GM12878 (cell line): ENCODE results near the gene ANKRD33B. TPM values are rescaled to one million over a fixed set of nuclear protein-coding genes. Genes with fewer than 3 reads are reported as not detected.

ENCODE experiments used
- ATAC-seq: fragments of 200-7000 bp; cut with Tn5 transposase; 3 replicates; pipeline ENCODE4 v1.9.1; 2020; ENCODE audit warnings: mild to moderate bottlenecking, moderate library complexity
- BruUV-seq: library from RNA; stranded (reverse); fragments of 400-500 nt; replicated peaks from 2 replicates; lab custom pipeline; 2021; lab: Mats Ljungman, UMichigan
- CTCF ChIA-PET: fragments of 300-600 bp; sonication (Branson Sonifier 250); formaldehyde crosslinking; extraction: SDS; loops from one replicate; lab custom pipeline; 2021; ENCODE audit warnings: inconsistent platforms; lab: Yijun Ruan, JAX
- POLR2A ChIA-PET: fragments of 350-600 bp; formaldehyde crosslinking; extraction: SDS; loops from one replicate; lab custom pipeline; 2021; ENCODE audit warnings: inconsistent platforms; lab: Charles Lee
- RAD21 ChIA-PET: fragments of 300-600 bp; sonication (Branson Sonifier 250); formaldehyde crosslinking; loops from one replicate; lab custom pipeline; 2023; ENCODE audit warnings: antibody characterized with exemption; ENCODE audit not compliant: unreplicated experiment; lab: Charles Lee
- SMC1A ChIA-PET: fragments of 300-600 bp; sonication (Branson Sonifier 250); formaldehyde crosslinking; loops from one replicate; lab custom pipeline; 2023; ENCODE audit not compliant: unreplicated experiment, uncharacterized antibody; lab: Charles Lee
- DNase-seq: peaks from one replicate; pipeline ENCODE4 v3.0.0-alpha.2; 2011; ENCODE audit warnings: low read depth, low spot score
- FAIRE-seq: peaks from 3 replicates; lab custom pipeline; 2011; peaks lifted over from hg19 to GRCh38; lab: Jason Lieb, UNC
- H2AFZ ChIP-seq: 2 replicates; pipeline ENCODE4 v1.6.0; 2011; ENCODE audit warnings: low read depth, low read length, control low read depth; ENCODE audit not compliant: control insufficient read depth
- H3K27ac ChIP-seq: 2 replicates; pipeline ENCODE4 v1.5.1; 2011; ENCODE audit warnings: control low read depth; ENCODE audit not compliant: control insufficient read depth, insufficient read depth
- H3K27me3 ChIP-seq, 2 experiments: replicated peaks in 1 of 2; 2 replicates each; pipeline versions ENCODE4 v1.6.0 to v1.6.1; 2011; ENCODE audit warnings: low read length in 1 of 2; ENCODE audit not compliant: control insufficient read depth in 2 of 2, insufficient read depth in 2 of 2
- H3K36me3 ChIP-seq, 2 experiments: 2 replicates each; pipeline ENCODE4 v1.5.1; 2011; ENCODE audit warnings: low read length in 1 of 2; ENCODE audit not compliant: control insufficient read depth in 2 of 2, insufficient read depth in 2 of 2
- H3K4me1 ChIP-seq: 2 replicates; pipeline ENCODE4 v1.6.1; 2011; ENCODE audit warnings: mild to moderate bottlenecking, low read length, moderate library complexity, mixed read lengths; ENCODE audit not compliant: control insufficient read depth, insufficient read depth
- H3K4me2 ChIP-seq: 2 replicates; pipeline ENCODE4 v1.6.0; 2011; ENCODE audit warnings: control low read depth; ENCODE audit not compliant: control insufficient read depth, insufficient read depth
- H3K4me3 ChIP-seq: fragments of 200-600 bp; sonication (generic); 2 replicates; pipeline ENCODE4 v1.5.1; 2016
- H3K79me2 ChIP-seq: 2 replicates; pipeline ENCODE4 v1.6.0; 2011; ENCODE audit warnings: low read length; ENCODE audit not compliant: control insufficient read depth, insufficient read depth
- H3K9ac ChIP-seq: 2 replicates; pipeline ENCODE4 v1.8.0; 2011; ENCODE audit warnings: low read length, control low read depth, mixed read lengths; ENCODE audit not compliant: control insufficient read depth, insufficient read depth
- H3K9me3 ChIP-seq: replicated peaks from 3 replicates; pipeline ENCODE4 v1.5.1; 2011; ENCODE audit warnings: mild to moderate bottlenecking, low read length; ENCODE audit not compliant: control insufficient read depth, insufficient read depth
- H4K20me1 ChIP-seq: 2 replicates; pipeline ENCODE4 v1.6.0; 2011; ENCODE audit not compliant: control insufficient read depth, insufficient read depth
- ATF7 ChIP-seq: fragments of 450-650 bp; IDR thresholded peaks from 2 replicates; pipeline ENCODE4 v1.6.1; 2016; ENCODE audit warnings: low read depth, mild to moderate bottlenecking
- CHD1 ChIP-seq: IDR thresholded peaks from 2 replicates; pipeline ENCODE4 v1.6.1; 2012; ENCODE audit warnings: low read depth, low read length, improper control_type of control experiment
- GABPA ChIP-seq: IDR thresholded peaks from 2 replicates; pipeline ENCODE4 v1.6.1; 2014; ENCODE audit warnings: antibody characterized with exemption, low read depth, mild to moderate bottlenecking, inconsistent platforms
- HCFC1 ChIP-seq: fragments of 150-350 bp; IDR thresholded peaks from 2 replicates; pipeline ENCODE4 v1.6.1; 2014; ENCODE audit warnings: low read length
- HDAC6 ChIP-seq: fragments of 200-600 bp; sonication (generic); IDR thresholded peaks from one replicate; pipeline ENCODE4 v1.8.0; 2017; ENCODE audit warnings: antibody characterized with exemption; ENCODE audit not compliant: unreplicated experiment
- MXI1 ChIP-seq: fragments of 150-350 bp; IDR thresholded peaks from 2 replicates; pipeline ENCODE4 v1.6.1; 2011; ENCODE audit warnings: low read depth, mild to moderate bottlenecking, inconsistent platforms, low read length, improper control_type of control experiment
- POLR2A ChIP-seq: IDR thresholded peaks from 2 replicates; pipeline ENCODE4 v1.6.1; 2011; ENCODE audit warnings: low read depth, mild to moderate bottlenecking, low read length
- SMARCA5 ChIP-seq: fragments of 450-650 bp; IDR thresholded peaks from 2 replicates; pipeline ENCODE4 v1.6.1; 2017; ENCODE audit warnings: mild to moderate bottlenecking
- YY1 ChIP-seq: IDR thresholded peaks from 2 replicates; pipeline ENCODE4 v1.6.1; 2011; ENCODE audit warnings: low read depth, mild to moderate bottlenecking, low read length
- ZNF622 ChIP-seq: fragments of 450-650 bp; IDR thresholded peaks from 2 replicates; pipeline ENCODE4 v1.6.1; 2017; ENCODE audit warnings: mild to moderate bottlenecking, inconsistent platforms
- WGBS: methylation state at CpG from one replicate; pipeline ENCODE4 v1.1.6; 2016; ENCODE audit warnings: low lambda C conversion rate; ENCODE audit not compliant: insufficient replicate concordance, insufficient coverage; ENCODE audit errors: missing lambda C conversion rate; 5-methylcytosine and 5-hydroxymethylcytosine counted together
- in situ Hi-C: fragments of 300-500 bp; cut with MboI; formaldehyde crosslinking; loops from 9 replicates; pipeline ENCODE4 v1.14.3; 2018; ENCODE audit warnings: mixed read lengths
- intact Hi-C: fragments of 100-400 bp; cut with micrococcal nuclease; formaldehyde crosslinking; loops from one replicate; pipeline ENCODE4 v1.14.2; 2022; ENCODE audit not compliant: unreplicated experiment
- polyA plus RNA-seq, 11 experiments: library from polyadenylated mRNA; depleted of rRNA in 4 of 11; unstranded in 6 of 11; stranded (reverse) in 5 of 11; fragments of >200 nt; fragmentation: Nextera tagmentation in 4 of 11; fragmentation: Illumina TruSeq in 1 of 11; extraction: Ambion mirVana in 4 of 11; extraction: Trizol in 1 of 11; gene quantifications; 1 replicate in 1 of 11; 2 replicates in 10 of 11; pipeline versions ENCODE4 v1.2.1 to v1.2.3, GENCODE V29; 2011 to 2016; ENCODE audit warnings: inconsistent platforms in 2 of 11, missing spikeins in 2 of 11, low read depth in 1 of 11
- total RNA-seq, 4 experiments: library from RNA; depleted of rRNA in 3 of 4; stranded (reverse); fragments of >200 nt in 3 of 4; fragmentation: Illumina TruSeq in 1 of 4; extraction: Trizol in 1 of 4; gene quantifications; 2 replicates each; pipeline versions ENCODE4 v1.2.1 to v1.2.3, GENCODE V29; 2013 to 2021
- TF ChIP-seq, protein P1 (sequence below): fragments of 450-650 bp; IDR thresholded peaks from 2 replicates; pipeline ENCODE4 v1.6.1; 2017; ENCODE audit warnings: borderline replicate concordance
- TF ChIP-seq, protein P2 (sequence below): fragments of 450-650 bp; IDR thresholded peaks from 2 replicates; pipeline ENCODE4 v1.6.1; 2018; ENCODE audit warnings: mild to moderate bottlenecking, low read depth, moderate library complexity; ENCODE audit not compliant: partially characterized antibody
- TF ChIP-seq, protein P3 (sequence below): fragments of 150-350 bp; IDR thresholded peaks from 2 replicates; pipeline ENCODE4 v1.6.1; 2016; ENCODE audit warnings: low read depth, low read length

Gene ANKRD33B
- total and polyA plus RNA-seq, 10 of the 15 experiments (the other 5 are each of a cell fraction or from before 2014, with no cell fraction given), result 4.9 to 61.6 (median 15.6) TPM

DNA sequence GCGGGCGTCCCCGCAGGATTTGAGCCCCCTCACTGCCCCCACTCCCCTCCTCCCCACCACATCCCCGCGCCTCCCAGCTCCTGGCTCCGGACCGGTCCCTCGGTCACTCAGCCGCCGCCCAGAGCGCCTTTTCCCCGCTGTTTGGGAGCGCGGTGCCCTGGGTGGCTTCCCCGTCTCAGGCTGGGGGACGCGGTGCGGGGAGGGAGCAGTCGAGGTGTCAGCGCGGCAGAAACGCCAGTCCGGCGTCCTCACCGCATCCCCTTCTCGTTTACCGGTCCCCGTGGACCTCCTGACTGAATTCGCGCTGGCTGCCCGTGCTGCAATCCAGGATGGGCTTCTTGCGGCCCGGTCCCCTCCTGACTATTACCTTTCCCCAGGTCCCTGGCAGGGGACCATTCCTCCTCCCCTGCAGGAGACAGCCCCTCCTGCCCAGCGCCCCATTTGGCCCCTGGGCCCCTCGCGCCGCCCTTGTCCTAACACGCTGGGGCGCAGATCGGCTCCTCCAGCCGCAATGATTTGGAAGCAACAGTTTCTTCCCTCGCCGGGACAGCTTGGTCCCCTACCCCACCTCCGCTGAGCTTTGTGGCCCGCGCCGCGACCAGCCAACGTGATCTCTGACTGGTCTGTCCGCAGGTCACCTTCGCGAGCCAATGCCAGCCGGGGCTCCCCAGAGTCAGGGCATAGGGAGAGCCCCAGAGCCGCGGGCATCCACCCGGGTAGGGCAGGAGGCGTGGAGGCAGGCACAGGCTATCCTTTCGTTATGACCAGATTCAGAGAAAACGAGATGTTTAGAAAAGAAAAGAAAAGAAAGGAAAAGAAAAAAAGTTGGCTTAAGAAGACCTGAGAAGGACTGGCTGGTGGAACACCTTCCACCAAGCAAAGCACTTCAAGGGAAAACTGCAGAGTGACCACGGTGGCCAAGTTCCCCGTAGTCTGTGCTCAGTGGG lies 1.2 kb downstream of the ANKRD33B start:
- Histone ChIP-seq H4K20me1 (no peaks in the 10 kb centered on the region; the same call in 1 of the 2 replicates), H3K4me2 (peak overlapping the region; percentile 88), H3K79me2 (peaks cover 67% of the 10 kb centered on the region), H3K4me1 (peaks cover 19% of the 10 kb centered on the region), H3K36me3 (no peaks in the 10 kb centered on the region; a peak in 1 of 4 replicates), H3K27me3 (no peaks in the 10 kb centered on the region), H3K9me3 (no peaks in the 10 kb centered on the region), H3K9ac (peak overlapping the region; percentile 74), H3K4me3 (peak overlapping the region; percentile 87), H2AFZ (no peak overlapping the region), H3K27ac (peak overlapping the region; percentile 85)
- ChIA-PET RAD21 (interaction anchor here (0.6 to 3.8 kb wide), 13 partner anchors 12 to 212 kb away, joined by 3 to 54 read pairs (median 5); partner anchors contain the start of gene MARCHF6), POLR2A (interaction anchor here (1.0 to 4.6 kb wide), 5 partner anchors 12 to 62 kb away, joined by 3 to 53 read pairs (median 14); no protein-coding TSS in a partner anchor), SMC1A (interaction anchor here (1.1 to 7.2 kb wide), 6 partner anchors 12 to 67 kb away, joined by 3 to 73 read pairs (median 34); no protein-coding TSS in a partner anchor), CTCF (interaction anchor here (1.4 to 6.5 kb wide), 4 partner anchors 12 to 63 kb away, joined by 3 to 62 read pairs (median 27); no protein-coding TSS in a partner anchor)
- intact Hi-C loops (loop anchor here (1.0 to 5.0 kb wide), 3 partner anchors 14 to 73 kb away; no protein-coding TSS in a partner anchor), in situ Hi-C loops (no loop called here)
- WGBS, result under 1% methylated on average over 57 of the region's 61 CpGs
- TSS peak; percentile 61 for BruUV-seq
- TF ChIP-seq SMARCA5, result no peak
- TF ChIP-seq YY1, result peak; percentile 35; the same call in 1 of the 2 replicates
- no peak for TF ChIP-seq HCFC1
- TF ChIP-seq, protein P1, sequence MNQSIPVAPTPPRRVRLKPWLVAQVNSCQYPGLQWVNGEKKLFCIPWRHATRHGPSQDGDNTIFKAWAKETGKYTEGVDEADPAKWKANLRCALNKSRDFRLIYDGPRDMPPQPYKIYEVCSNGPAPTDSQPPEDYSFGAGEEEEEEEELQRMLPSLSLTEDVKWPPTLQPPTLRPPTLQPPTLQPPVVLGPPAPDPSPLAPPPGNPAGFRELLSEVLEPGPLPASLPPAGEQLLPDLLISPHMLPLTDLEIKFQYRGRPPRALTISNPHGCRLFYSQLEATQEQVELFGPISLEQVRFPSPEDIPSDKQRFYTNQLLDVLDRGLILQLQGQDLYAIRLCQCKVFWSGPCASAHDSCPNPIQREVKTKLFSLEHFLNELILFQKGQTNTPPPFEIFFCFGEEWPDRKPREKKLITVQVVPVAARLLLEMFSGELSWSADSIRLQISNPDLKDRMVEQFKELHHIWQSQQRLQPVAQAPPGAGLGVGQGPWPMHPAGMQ, result no peak
- TF ChIP-seq POLR2A, result peak; percentile 53
- TF ChIP-seq, protein P2, sequence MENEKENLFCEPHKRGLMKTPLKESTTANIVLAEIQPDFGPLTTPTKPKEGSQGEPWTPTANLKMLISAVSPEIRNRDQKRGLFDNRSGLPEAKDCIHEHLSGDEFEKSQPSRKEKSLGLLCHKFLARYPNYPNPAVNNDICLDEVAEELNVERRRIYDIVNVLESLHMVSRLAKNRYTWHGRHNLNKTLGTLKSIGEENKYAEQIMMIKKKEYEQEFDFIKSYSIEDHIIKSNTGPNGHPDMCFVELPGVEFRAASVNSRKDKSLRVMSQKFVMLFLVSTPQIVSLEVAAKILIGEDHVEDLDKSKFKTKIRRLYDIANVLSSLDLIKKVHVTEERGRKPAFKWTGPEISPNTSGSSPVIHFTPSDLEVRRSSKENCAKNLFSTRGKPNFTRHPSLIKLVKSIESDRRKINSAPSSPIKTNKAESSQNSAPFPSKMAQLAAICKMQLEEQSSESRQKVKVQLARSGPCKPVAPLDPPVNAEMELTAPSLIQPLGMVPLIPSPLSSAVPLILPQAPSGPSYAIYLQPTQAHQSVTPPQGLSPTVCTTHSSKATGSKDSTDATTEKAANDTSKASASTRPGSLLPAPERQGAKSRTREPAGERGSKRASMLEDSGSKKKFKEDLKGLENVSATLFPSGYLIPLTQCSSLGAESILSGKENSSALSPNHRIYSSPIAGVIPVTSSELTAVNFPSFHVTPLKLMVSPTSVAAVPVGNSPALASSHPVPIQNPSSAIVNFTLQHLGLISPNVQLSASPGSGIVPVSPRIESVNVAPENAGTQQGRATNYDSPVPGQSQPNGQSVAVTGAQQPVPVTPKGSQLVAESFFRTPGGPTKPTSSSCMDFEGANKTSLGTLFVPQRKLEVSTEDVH, result peak; percentile 27
- 0 out of 2 replicates have a peak, but pooled peaks have one; percentile 64 for TF ChIP-seq CHD1
- TF ChIP-seq ZNF622, result no peak
- TF ChIP-seq, protein P3, sequence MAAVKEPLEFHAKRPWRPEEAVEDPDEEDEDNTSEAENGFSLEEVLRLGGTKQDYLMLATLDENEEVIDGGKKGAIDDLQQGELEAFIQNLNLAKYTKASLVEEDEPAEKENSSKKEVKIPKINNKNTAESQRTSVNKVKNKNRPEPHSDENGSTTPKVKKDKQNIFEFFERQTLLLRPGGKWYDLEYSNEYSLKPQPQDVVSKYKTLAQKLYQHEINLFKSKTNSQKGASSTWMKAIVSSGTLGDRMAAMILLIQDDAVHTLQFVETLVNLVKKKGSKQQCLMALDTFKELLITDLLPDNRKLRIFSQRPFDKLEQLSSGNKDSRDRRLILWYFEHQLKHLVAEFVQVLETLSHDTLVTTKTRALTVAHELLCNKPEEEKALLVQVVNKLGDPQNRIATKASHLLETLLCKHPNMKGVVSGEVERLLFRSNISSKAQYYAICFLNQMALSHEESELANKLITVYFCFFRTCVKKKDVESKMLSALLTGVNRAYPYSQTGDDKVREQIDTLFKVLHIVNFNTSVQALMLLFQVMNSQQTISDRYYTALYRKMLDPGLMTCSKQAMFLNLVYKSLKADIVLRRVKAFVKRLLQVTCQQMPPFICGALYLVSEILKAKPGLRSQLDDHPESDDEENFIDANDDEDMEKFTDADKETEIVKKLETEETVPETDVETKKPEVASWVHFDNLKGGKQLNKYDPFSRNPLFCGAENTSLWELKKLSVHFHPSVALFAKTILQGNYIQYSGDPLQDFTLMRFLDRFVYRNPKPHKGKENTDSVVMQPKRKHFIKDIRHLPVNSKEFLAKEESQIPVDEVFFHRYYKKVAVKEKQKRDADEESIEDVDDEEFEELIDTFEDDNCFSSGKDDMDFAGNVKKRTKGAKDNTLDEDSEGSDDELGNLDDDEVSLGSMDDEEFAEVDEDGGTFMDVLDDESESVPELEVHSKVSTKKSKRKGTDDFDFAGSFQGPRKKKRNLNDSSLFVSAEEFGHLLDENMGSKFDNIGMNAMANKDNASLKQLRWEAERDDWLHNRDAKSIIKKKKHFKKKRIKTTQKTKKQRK, result no peak
- TF ChIP-seq ATF7, result no peak
- TF ChIP-seq HDAC6, result peak; percentile 9
- TF ChIP-seq MXI1, result 0 out of 2 replicates have a peak, but pooled peaks have one; percentile 0
- TF ChIP-seq GABPA, result no peak
- ATAC-seq, result peak; percentile 12
- FAIRE-seq, result no peak
- DNase-seq, result no peak
